GM21526 (cell line): Measurements from ENCODE around the gene TXK.

Experiments used
- ATAC-seq: cut with Tn5 transposase; IDR thresholded peaks from one replicate; pipeline ENCODE4 v1.9.1; 2021; ENCODE audit warnings: moderate library complexity; ENCODE audit not compliant: unreplicated experiment, low FRiP score

TXK gene

GRCh38 chr4:48108309-48109073, 25.6 kb downstream of the TXK start:
- ATAC-seq, result no peak

GRCh38 chr4:48105230-48105629, 28.8 kb downstream of the TXK start:
- ATAC-seq, result no peak

- no peak for ATAC-seq
These were observed 30.4 kb downstream of the TXK start for GRCh38 chr4:48103483-48104139.

GRCh38 chr4:48102303-48102702, 31.7 kb downstream of the TXK start:
- ATAC-seq, result no peak

- no peak for ATAC-seq
These were observed 33.8 kb downstream of the TXK start for GRCh38 chr4:48100256-48100655.

- ATAC-seq, result no peak
These were observed 38.6 kb downstream of the TXK start for GRCh38 chr4:48095441-48095840.

- no peak for ATAC-seq
These were observed 40.0 kb downstream of the TXK start for GRCh38 chr4:48093991-48094416.

- ATAC-seq, result no peak
These were observed 43.4 kb downstream of the TXK start for GRCh38 chr4:48090621-48091020.

- no peak for ATAC-seq
These were observed 48.0 kb downstream of the TXK start for GRCh38 chr4:48085821-48086589.

- no peak for ATAC-seq
These were observed 51.1 kb downstream of the TXK start for GRCh38 chr4:48082956-48083355.

- no peak for ATAC-seq
These were observed 52.9 kb downstream of the TXK start for GRCh38 chr4:48081196-48081595.

GRCh38 chr4:48079972-48080391, 54.1 kb downstream of the TXK start:
- no peak for ATAC-seq

- ATAC-seq, result no peak
These were observed 55.0 kb downstream of the TXK start for GRCh38 chr4:48078862-48079655.

- no peak for ATAC-seq
These were observed 55.6 kb downstream of the TXK start for GRCh38 chr4:48078425-48078824.

GRCh38 chr4:48074657-48075056, 59.4 kb downstream of the TXK start:
- ATAC-seq, result no peak

GRCh38 chr4:48073567-48074103, 60.4 kb downstream of the TXK start:
- no peak for ATAC-seq

GRCh38 chr4:48071191-48071590, 62.9 kb downstream of the TXK start:
- ATAC-seq, result no peak

- no peak for ATAC-seq
These were observed 65.0 kb downstream of the TXK start for GRCh38 chr4:48069026-48069425.

- no peak for ATAC-seq
These were observed 65.9 kb downstream of the TXK start for GRCh38 chr4:48068182-48068581.

- ATAC-seq, result no peak
These were observed 66.5 kb downstream of the TXK start for GRCh38 chr4:48067536-48067935.
